ENCODE results near the gene MYO18B. TPM values are rescaled to one million over a fixed set of nuclear protein-coding genes. Genes with fewer than 3 reads are reported as not detected.

MYO18B gene
- total RNA-seq, 1 experiment from 2014 or later, result 0.03 TPM

DNA sequence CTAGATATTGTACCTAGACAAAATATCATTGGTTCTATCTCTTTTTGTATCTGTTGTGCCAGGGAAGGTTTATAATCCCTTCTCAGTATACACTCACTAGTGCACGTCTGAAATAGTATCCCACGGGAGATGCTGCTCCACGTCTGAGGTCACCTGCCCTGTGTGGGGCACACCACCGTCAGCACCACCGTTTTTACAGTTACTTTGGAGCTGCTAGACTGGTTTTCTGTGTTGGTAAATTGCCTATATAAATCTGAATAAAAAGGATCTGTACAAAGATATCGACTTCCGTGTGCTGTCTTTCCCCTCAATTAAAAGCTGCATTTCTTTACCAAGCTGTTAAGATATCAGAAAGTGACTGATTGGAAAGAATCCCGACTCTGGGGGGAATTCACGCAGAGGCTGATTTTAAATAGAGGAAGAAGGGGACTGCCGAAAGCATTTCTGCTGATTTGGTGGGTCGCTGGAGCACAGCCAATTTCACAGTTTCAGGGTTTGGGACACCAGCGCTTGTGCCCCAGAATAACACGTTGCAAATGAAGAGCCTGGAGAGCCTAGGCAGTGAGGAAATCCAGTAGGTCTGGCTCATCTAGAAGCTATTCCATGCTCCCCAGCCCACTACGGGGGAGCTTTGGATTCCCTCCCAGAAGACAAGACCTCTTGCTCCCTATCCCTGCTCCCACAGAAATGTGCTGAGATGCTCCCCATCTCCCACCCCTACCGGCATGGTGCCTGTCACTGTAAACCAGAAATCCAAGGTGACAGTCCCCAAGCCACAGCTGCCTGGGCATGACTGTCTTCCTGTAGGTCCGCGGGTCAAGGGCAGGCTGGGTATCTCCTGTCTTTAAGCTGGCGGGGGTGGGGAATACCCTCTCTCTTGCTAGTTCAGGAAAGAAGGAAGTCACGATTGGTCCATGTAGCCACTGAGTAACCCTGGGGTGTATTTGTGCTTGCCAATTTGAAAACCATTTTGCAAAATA, 12.7 kb upstream of the MYO18B start:
- H3K4me3 ChIP-seq (ENCODE audit: insufficient read depth, low read depth, low read length), result no peak overlapping the region
- H3K36me3 ChIP-seq (replicated peaks; ENCODE audit: control insufficient read depth, insufficient read depth, low read length), result no peaks in the 10 kb centered on the region
- H3K27me3 ChIP-seq (ENCODE audit: control insufficient read depth, insufficient read depth, low read length), result no peaks in the 10 kb centered on the region
- DNase-seq, result no peak

DNA sequence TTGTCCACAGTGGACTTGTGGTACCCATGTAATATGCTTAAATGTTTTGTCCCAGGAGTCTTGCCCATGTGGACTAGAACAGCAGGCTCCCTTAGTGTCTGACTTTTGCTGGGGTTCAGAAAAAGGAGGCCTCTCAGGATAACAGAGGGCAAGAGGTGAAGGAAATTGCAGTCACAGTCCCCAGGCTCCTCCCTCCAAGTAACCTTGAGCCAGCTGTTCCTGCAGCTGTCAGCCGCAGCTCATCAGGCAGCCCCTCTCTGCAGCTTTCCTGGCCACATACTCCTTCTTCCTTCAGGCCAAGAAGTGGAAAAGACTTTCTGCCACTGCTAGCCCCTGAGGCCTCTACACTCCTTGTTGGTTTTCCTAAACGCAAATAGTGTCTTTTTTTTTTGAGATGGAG, 6.3 kb upstream of the MYO18B start:
- Histone ChIP-seq H3K4me3 (ENCODE audit: insufficient read depth, low read depth, low read length) (no peak overlapping the region), H3K27me3 (ENCODE audit: control insufficient read depth, insufficient read depth, low read length) (no peaks in the 10 kb centered on the region), H3K36me3 (replicated peaks; ENCODE audit: control insufficient read depth, insufficient read depth, low read length) (no peaks in the 10 kb centered on the region)
- no peak for DNase-seq

- Histone ChIP-seq H3K4me3 (ENCODE audit: insufficient read depth, low read depth, low read length) (no peak overlapping the region), H3K27me3 (ENCODE audit: control insufficient read depth, insufficient read depth, low read length) (no peaks in the 10 kb centered on the region), H3K36me3 (replicated peaks; ENCODE audit: control insufficient read depth, insufficient read depth, low read length) (no peaks in the 10 kb centered on the region)
- DNase-seq, result no peak
These were observed 5.5 kb upstream of the MYO18B start for GRCh38 chr22:25736378-25737011.

DNA sequence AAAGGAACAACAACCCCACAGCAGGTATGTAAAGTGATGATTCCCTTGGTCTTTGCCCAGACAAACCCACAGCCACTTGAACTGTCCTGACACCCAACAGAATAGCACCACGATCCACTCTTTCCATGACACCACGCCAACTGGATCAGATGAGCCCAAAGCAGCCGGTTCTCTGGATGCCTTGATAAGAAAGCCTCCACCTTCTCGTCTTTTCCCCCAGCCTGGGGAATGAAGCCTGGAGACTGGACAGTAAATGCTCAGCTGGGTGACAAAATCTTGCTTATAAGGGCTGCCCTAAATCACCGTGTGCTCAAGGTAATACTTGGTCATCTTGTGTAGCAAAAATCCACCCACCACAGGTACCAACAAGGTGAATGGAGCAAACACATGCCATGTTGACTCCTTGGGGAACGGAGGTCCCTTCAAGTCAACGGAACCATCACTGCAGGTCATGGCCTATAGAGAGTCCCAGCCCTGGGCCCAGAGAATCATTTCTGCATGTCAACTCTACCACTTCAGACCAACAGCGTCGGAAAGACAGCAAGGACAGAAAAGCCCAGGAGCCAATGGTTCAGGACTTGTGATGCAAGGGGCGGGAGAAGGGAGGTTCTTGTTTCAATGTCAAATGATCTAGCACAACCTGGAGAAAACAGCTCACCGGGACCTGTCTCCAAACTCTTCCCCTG, 2.2 kb upstream of the MYO18B start:
- Histone ChIP-seq H3K36me3 (replicated peaks; ENCODE audit: control insufficient read depth, insufficient read depth, low read length) (no peaks in the 10 kb centered on the region), H3K27me3 (ENCODE audit: control insufficient read depth, insufficient read depth, low read length) (no peaks in the 10 kb centered on the region), H3K4me3 (ENCODE audit: insufficient read depth, low read depth, low read length) (no peak overlapping the region)
- DNase-seq, result peak; percentile 12

DNA sequence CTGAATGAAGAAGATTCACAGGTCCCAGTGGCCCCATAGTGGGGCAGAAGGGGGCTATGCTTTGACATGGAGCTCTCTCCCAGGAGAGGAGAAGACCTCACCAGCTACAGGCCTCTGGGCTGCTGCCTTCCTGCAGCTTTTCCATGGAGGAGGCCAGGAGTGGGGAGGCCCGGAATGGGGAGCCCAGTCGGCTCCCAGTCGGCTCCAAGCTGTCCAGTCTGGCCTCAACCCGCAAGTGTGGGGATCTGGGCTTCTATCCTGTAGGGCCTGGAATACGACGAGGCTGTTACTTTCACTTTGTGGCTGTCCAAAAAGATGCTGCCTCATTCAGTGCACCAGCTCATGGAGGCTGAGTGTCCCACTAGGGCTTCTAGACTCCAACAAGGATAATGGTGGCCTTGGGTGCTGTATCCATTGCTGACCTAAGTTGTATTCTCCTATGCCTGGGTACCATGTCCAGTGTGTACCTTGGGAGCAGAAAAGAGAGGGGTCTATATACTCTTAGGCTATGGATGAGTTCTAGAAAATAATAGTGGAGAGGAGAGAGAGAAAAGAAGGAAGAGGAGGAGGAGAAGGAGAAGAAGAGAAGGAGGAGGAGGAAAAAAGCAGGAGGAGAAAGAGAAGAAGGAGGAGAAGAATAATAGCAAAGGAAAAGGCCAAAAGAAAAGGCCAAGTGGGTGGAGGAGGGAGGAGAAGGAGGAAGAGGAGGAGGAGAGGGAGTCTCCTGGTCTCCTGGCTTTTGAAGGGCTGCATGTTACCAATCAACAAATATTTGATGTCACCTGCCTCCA, 1.1 kb downstream of the MYO18B start:
- no peak overlapping the region for H3K4me3 ChIP-seq (ENCODE audit: insufficient read depth, low read depth, low read length)

DNA sequence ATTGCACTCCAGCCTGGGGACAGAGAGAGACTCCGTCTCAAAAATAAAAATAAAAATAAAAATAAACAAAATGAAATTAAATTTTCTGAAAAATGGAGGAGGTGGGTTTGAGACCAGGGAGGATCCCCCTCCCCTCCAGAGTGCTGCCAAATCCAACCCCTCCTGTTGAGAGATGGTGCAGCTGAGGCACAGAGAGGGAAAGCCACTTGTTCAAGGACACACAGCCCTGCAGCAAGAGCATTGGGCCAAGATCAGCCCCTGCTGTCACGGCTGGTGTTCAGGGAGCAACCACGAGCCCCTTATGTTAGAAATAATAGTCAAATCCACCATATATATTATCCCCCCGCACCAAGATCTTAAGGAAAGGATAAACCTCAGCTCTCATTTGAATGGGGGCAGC, 2.7 kb downstream of the MYO18B start:
- no peaks in the 10 kb centered on the region for H3K36me3 ChIP-seq (replicated peaks; ENCODE audit: control insufficient read depth, insufficient read depth, low read length)
- H3K27me3 ChIP-seq (ENCODE audit: control insufficient read depth, insufficient read depth, low read length), result no peaks in the 10 kb centered on the region
- H3K4me3 ChIP-seq (ENCODE audit: insufficient read depth, low read depth, low read length), result no peak overlapping the region
- DNase-seq, result no peak

More for the DNA sequence above, 1.1 kb downstream of the MYO18B start:
- H3K27me3 ChIP-seq (ENCODE audit: control insufficient read depth, insufficient read depth, low read length), result no peaks in the 10 kb centered on the region
- no peak for DNase-seq
- no peaks in the 10 kb centered on the region for H3K36me3 ChIP-seq (replicated peaks; ENCODE audit: control insufficient read depth, insufficient read depth, low read length)

DNA sequence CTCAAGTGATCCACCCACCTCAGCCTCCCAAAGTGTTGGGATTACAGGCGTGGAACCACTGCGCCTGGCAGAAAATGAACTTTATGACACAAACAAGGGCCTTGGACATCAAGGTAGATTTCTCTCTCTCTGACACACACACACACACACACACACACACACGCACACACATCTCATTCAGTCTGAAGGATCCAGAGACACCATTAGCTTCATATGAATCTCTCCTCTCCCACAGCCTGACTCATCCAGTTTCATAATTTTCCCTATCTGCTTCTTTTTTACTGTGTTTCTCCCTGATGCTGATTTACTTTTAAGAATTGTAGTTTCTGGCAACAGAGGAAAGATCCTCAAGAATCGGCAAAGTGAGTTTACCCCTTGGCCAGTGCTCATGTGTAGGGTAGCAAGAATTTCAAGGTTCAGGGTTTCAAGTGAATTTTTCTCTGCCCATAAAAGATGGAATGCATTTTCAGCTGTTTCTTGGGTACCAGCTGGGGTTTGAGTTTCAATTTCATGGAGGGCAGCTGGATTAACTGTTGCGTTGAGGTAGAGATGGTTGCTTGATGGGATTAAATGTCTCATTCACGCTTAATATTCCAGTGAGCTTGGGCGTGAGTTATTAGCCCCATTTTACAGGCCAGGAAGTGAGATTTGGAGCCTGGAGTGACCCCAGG, 3.5 kb downstream of the MYO18B start:
- no peaks in the 10 kb centered on the region for H3K27me3 ChIP-seq (ENCODE audit: control insufficient read depth, insufficient read depth, low read length)
- H3K4me3 ChIP-seq (ENCODE audit: insufficient read depth, low read depth, low read length), result no peak overlapping the region
- H3K36me3 ChIP-seq (replicated peaks; ENCODE audit: control insufficient read depth, insufficient read depth, low read length), result no peaks in the 10 kb centered on the region
- no peak for DNase-seq

DNA sequence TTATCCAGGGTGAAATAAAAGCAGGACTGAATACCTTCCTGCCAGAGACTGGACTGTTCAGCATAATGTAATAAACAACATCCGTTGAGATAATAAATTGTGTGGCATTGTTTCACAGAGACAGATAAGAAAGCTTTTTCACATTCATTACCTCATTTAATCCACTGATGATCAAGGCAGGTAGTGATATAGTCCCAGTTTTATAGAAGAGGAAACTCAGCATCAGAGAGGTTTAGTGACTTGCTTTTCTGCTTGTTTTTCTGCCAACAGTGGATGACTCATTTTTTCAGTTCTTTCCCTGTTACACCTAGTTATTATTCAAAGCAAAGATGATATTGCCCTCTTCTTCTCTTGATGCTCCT, 4.0 kb downstream of the MYO18B start:
- H3K4me3 ChIP-seq (ENCODE audit: insufficient read depth, low read depth, low read length), result no peak overlapping the region
- no peak for DNase-seq
- no peaks in the 10 kb centered on the region for H3K27me3 ChIP-seq (ENCODE audit: control insufficient read depth, insufficient read depth, low read length)
- no peaks in the 10 kb centered on the region for H3K36me3 ChIP-seq (replicated peaks; ENCODE audit: control insufficient read depth, insufficient read depth, low read length)

DNA sequence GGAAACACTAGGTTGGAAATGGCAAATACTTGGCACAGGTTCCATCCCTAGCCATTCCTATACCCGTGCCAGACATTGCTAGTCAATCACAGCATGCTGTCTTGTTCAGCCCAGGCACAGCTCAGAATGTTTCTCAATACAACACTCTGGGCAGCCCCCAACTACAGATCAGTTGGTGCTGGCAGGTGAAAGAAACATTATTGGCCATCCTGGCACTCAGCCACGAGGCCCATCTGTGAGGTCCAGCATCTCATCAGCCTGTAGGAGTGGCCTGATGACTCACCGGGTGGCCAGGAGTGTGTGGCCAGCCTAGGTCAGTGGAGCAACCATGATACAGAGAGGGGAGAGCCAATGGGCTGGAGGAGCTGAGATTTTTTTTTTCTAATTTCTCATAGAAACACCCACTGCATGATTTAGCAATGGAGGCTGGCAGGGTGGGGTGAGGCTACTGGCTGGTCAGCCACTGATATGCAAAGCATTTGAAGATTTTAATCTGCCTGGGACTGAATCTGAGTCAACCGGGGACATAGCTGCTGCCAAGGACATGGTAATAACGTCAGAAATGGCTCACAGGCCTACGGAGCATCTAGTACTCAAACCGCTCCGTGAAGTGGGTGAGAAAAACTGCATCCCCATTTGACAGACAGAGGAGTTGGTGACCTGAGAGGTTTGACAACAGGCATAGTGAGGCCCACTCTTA, 5.4 kb downstream of the MYO18B start:
- H3K36me3 ChIP-seq (replicated peaks; ENCODE audit: control insufficient read depth, insufficient read depth, low read length), result no peaks in the 10 kb centered on the region
- no peak overlapping the region for H3K4me3 ChIP-seq (ENCODE audit: insufficient read depth, low read depth, low read length)
- DNase-seq, result no peak
- H3K27me3 ChIP-seq (ENCODE audit: control insufficient read depth, insufficient read depth, low read length), result no peaks in the 10 kb centered on the region

DNA sequence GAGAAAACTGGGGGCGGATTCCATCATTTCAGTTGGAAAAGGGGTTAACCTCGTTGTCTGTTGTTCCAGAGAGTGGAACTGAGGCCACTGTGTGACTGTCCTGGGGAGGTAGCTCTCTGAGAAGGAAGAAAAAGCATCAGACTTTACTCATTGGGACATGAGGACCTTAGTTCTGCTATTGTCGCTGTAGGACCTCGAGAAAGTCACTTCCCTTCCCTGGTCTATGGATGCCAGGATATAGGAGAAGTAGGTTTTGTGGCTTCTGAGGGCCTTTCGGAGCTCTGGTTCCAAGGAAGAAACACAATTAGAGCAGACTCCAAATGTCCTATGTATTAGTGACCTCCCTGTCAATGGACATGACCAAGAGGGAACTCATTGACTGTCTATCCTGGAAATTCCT, 6.2 kb downstream of the MYO18B start:
- no peak for DNase-seq
- no peaks in the 10 kb centered on the region for H3K36me3 ChIP-seq (replicated peaks; ENCODE audit: control insufficient read depth, insufficient read depth, low read length)
- H3K4me3 ChIP-seq (ENCODE audit: insufficient read depth, low read depth, low read length), result no peak overlapping the region
- no peaks in the 10 kb centered on the region for H3K27me3 ChIP-seq (ENCODE audit: control insufficient read depth, insufficient read depth, low read length)

GRCh38 chr22:25748704-25749103, 6.7 kb downstream of the MYO18B start:
- DNase-seq, result no peak
- no peaks in the 10 kb centered on the region for H3K27me3 ChIP-seq (ENCODE audit: control insufficient read depth, insufficient read depth, low read length)
- H3K36me3 ChIP-seq (replicated peaks; ENCODE audit: control insufficient read depth, insufficient read depth, low read length), result no peaks in the 10 kb centered on the region
- no peak overlapping the region for H3K4me3 ChIP-seq (ENCODE audit: insufficient read depth, low read depth, low read length)

- DNase-seq, result no peak
- no peaks in the 10 kb centered on the region for H3K27me3 ChIP-seq (ENCODE audit: control insufficient read depth, insufficient read depth, low read length)
- no peak overlapping the region for H3K4me3 ChIP-seq (ENCODE audit: insufficient read depth, low read depth, low read length)
- H3K36me3 ChIP-seq (replicated peaks; ENCODE audit: control insufficient read depth, insufficient read depth, low read length), result no peaks in the 10 kb centered on the region
These were observed 7.6 kb downstream of the MYO18B start for GRCh38 chr22:25749420-25750169.
